HepG2 (cell line): Measurements from ENCODE around the gene NFKBIA. TPM values are rescaled to one million over a fixed set of nuclear protein-coding genes. Genes with fewer than 3 reads are reported as not detected.
A peak's percentile ranks its signal among the peaks of the same experiment; 100 is the strongest.

Experiments
- BRD4 ChIP-seq: sonication (generic); formaldehyde crosslinking; IDR thresholded peaks from 2 replicates; pipeline ENCODE4 v1.4.0; 2020; ENCODE audit warnings: missing genetic modification reagents
- ELF1 ChIP-seq: sonication (generic); formaldehyde crosslinking; IDR thresholded peaks from 2 replicates; pipeline ENCODE4 v1.4.0; 2020; ENCODE audit warnings: missing genetic modification reagents
- GABPB1 ChIP-seq: IDR thresholded peaks from 2 replicates; pipeline ENCODE4 v1.6.1; 2016; ENCODE audit warnings: mild to moderate bottlenecking, missing genetic modification reagents, moderate library complexity, missing compliant biosample characterization
- MLLT10 ChIP-seq: sonication (generic); formaldehyde crosslinking; IDR thresholded peaks from 2 replicates; pipeline ENCODE4 v1.4.0; 2020; ENCODE audit warnings: missing genetic modification reagents
- NR2C2 ChIP-seq: sonication (generic); formaldehyde crosslinking; IDR thresholded peaks from 2 replicates; pipeline ENCODE4 v1.4.0; 2020; ENCODE audit warnings: missing genetic modification reagents, mild to moderate bottlenecking, moderate library complexity, borderline replicate concordance
- POLR2AphosphoS2 ChIP-seq: IDR thresholded peaks from 2 replicates; pipeline ENCODE4 v1.6.1; 2011; ENCODE audit warnings: low read depth, low read length, improper control_type of control experiment
- SMAD1 ChIP-seq: sonication (generic); formaldehyde crosslinking; IDR thresholded peaks from 2 replicates; pipeline ENCODE4 v1.4.0; 2020; ENCODE audit warnings: missing genetic modification reagents, low read depth, mild to moderate bottlenecking, borderline replicate concordance
- ZFP36L2 ChIP-seq: sonication (generic); formaldehyde crosslinking; IDR thresholded peaks from 2 replicates; pipeline ENCODE4 v1.4.0; 2020; ENCODE audit warnings: missing genetic modification reagents
- ZNF329 ChIP-seq: sonication (generic); formaldehyde crosslinking; IDR thresholded peaks from 2 replicates; pipeline ENCODE4 v1.9.0; 2021; ENCODE audit warnings: low read depth, mild to moderate bottlenecking, missing genetic modification reagents
- ZNF335 ChIP-seq: sonication (generic); formaldehyde crosslinking; IDR thresholded peaks from 2 replicates; pipeline ENCODE4 v1.4.0; 2020; ENCODE audit warnings: missing genetic modification reagents
- ZNF792 ChIP-seq: IDR thresholded peaks from 2 replicates; pipeline ENCODE4 v1.6.1; 2016
- ZSCAN22 ChIP-seq: sonication (generic); formaldehyde crosslinking; IDR thresholded peaks from 2 replicates; pipeline ENCODE4 v1.4.0; 2020; ENCODE audit warnings: mild to moderate bottlenecking, missing genetic modification reagents
- polyA plus RNA-seq, 8 experiments: library from polyadenylated mRNA; depleted of rRNA in 3 of 8; stranded (reverse) in 7 of 8; unstranded in 1 of 8; fragments of >200 nt; fragmentation: Illumina TruSeq in 4 of 8; extraction: Trizol in 4 of 8; gene quantifications; 2 replicates each; pipeline versions ENCODE4 v1.2.1 to v1.2.3, GENCODE V29; 2011 to 2016; ENCODE audit warnings: low read depth in 4 of 8, missing spikeins in 1 of 8, mixed read lengths in 1 of 8; ENCODE audit not compliant: insufficient read depth in 1 of 8
- total RNA-seq, 5 experiments: library from RNA; depleted of rRNA; stranded (reverse); fragments of >200 nt; fragmentation: Illumina TruSeq; extraction: Trizol; gene quantifications; 2 replicates each; pipeline ENCODE4 v1.2.3, GENCODE V29; 2016; ENCODE audit warnings: low read depth in 1 of 5
- TF ChIP-seq, protein P1 (sequence below): sonication (generic); formaldehyde crosslinking; IDR thresholded peaks from 2 replicates; pipeline ENCODE4 v1.8.0; 2022; ENCODE audit warnings: missing genetic modification reagents, mild to moderate bottlenecking, moderate library complexity, borderline replicate concordance
- TF ChIP-seq, protein P2 (sequence below): sonication (generic); formaldehyde crosslinking; IDR thresholded peaks from 2 replicates; pipeline ENCODE4 v1.5.0; 2020; ENCODE audit warnings: mild to moderate bottlenecking, missing genetic modification reagents
- TF ChIP-seq, protein P3 (sequence below), 2 experiments: IDR thresholded peaks; 2 replicates each; pipeline ENCODE4 v1.6.1; 2011 to 2012; ENCODE audit warnings: low read length in 2 of 2, borderline replicate concordance in 1 of 2, low read depth in 1 of 2, mild to moderate bottlenecking in 1 of 2, moderate library complexity in 1 of 2
- TF ChIP-seq, protein P4 (sequence below): sonication (generic); formaldehyde crosslinking; IDR thresholded peaks from 2 replicates; pipeline ENCODE4 v1.4.0; 2020; ENCODE audit warnings: missing genetic modification reagents, borderline replicate concordance

NFKBIA gene
- total and polyA plus RNA-seq, 2 of the 13 experiments (the other 11 are each of a cell fraction or from before 2014, with no cell fraction given), result 197 to 319 TPM

DNA sequence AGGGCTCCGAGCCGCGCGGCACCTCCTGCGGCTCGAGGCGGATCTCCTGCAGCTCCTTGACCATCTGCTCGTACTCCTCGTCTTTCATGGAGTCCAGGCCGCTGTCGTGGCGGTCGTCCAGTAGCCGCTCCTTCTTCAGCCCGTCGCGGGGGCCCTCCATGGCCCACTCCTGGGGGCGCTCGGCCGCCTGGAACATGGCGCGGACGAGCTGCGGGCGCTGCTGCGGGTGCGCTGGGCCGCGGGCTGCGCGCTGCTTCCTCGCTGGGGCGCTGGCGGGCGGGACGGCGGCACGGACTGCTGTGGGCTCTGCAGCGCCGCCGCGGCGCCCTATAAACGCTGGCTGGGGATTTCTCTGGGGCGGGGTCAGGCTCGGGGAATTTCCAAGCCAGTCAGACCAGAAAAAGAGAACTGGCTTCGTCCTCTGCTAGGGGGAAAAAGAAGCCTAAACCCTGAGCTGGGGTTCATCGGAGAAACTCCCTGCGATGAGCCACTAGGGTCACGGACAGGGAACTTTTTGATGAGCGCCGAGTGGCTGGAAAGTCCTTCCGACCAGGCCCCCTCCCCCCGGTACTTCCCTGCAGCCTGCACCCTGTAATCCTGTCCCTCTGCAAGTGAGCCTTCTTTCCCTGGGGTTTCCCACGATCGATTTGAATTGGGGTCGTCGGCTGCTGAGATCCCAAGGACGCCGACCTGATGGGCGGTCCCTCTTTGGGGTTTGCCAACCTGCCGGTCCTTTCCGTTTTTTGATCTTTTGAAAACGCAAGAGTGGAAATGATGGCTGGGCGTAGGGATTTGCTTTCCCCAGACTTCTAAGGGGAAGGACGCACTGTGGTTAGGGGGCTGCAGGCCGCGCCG lies at the start of gene NFKBIA (continued):
- TF ChIP-seq ZSCAN22 (CRISPR knock-in tag), result no peak
- TF ChIP-seq, protein P1, sequence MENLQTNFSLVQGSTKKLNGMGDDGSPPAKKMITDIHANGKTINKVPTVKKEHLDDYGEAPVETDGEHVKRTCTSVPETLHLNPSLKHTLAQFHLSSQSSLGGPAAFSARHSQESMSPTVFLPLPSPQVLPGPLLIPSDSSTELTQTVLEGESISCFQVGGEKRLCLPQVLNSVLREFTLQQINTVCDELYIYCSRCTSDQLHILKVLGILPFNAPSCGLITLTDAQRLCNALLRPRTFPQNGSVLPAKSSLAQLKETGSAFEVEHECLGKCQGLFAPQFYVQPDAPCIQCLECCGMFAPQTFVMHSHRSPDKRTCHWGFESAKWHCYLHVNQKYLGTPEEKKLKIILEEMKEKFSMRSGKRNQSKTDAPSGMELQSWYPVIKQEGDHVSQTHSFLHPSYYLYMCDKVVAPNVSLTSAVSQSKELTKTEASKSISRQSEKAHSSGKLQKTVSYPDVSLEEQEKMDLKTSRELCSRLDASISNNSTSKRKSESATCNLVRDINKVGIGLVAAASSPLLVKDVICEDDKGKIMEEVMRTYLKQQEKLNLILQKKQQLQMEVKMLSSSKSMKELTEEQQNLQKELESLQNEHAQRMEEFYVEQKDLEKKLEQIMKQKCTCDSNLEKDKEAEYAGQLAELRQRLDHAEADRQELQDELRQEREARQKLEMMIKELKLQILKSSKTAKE (CRISPR knock-in tag), result no peak
- TF ChIP-seq, protein P2, sequence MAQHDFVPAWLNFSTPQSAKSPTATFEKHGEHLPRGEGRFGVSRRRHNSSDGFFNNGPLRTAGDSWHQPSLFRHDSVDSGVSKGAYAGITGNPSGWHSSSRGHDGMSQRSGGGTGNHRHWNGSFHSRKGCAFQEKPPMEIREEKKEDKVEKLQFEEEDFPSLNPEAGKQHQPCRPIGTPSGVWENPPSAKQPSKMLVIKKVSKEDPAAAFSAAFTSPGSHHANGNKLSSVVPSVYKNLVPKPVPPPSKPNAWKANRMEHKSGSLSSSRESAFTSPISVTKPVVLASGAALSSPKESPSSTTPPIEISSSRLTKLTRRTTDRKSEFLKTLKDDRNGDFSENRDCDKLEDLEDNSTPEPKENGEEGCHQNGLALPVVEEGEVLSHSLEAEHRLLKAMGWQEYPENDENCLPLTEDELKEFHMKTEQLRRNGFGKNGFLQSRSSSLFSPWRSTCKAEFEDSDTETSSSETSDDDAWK (CRISPR knock-in tag), result no peak
- TF ChIP-seq POLR2AphosphoS2, result no peak
- TF ChIP-seq, protein P3, sequence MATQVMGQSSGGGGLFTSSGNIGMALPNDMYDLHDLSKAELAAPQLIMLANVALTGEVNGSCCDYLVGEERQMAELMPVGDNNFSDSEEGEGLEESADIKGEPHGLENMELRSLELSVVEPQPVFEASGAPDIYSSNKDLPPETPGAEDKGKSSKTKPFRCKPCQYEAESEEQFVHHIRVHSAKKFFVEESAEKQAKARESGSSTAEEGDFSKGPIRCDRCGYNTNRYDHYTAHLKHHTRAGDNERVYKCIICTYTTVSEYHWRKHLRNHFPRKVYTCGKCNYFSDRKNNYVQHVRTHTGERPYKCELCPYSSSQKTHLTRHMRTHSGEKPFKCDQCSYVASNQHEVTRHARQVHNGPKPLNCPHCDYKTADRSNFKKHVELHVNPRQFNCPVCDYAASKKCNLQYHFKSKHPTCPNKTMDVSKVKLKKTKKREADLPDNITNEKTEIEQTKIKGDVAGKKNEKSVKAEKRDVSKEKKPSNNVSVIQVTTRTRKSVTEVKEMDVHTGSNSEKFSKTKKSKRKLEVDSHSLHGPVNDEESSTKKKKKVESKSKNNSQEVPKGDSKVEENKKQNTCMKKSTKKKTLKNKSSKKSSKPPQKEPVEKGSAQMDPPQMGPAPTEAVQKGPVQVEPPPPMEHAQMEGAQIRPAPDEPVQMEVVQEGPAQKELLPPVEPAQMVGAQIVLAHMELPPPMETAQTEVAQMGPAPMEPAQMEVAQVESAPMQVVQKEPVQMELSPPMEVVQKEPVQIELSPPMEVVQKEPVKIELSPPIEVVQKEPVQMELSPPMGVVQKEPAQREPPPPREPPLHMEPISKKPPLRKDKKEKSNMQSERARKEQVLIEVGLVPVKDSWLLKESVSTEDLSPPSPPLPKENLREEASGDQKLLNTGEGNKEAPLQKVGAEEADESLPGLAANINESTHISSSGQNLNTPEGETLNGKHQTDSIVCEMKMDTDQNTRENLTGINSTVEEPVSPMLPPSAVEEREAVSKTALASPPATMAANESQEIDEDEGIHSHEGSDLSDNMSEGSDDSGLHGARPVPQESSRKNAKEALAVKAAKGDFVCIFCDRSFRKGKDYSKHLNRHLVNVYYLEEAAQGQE (IDR thresholded peaks at IDR 0.05; ENCODE audit: borderline replicate concordance in 1 of 2, low read depth in 1 of 2, low read length in 2 of 2), result peak in 1 of 2 experiments; percentile 75; a peak in 2 of 4 replicates
- TF ChIP-seq, protein P4, sequence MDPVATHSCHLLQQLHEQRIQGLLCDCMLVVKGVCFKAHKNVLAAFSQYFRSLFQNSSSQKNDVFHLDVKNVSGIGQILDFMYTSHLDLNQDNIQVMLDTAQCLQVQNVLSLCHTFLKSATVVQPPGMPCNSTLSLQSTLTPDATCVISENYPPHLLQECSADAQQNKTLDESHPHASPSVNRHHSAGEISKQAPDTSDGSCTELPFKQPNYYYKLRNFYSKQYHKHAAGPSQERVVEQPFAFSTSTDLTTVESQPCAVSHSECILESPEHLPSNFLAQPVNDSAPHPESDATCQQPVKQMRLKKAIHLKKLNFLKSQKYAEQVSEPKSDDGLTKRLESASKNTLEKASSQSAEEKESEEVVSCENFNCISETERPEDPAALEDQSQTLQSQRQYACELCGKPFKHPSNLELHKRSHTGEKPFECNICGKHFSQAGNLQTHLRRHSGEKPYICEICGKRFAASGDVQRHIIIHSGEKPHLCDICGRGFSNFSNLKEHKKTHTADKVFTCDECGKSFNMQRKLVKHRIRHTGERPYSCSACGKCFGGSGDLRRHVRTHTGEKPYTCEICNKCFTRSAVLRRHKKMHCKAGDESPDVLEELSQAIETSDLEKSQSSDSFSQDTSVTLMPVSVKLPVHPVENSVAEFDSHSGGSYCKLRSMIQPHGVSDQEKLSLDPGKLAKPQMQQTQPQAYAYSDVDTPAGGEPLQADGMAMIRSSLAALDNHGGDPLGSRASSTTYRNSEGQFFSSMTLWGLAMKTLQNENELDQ, result peak; percentile 26; the same call in 1 of the 2 replicates
- 0 out of 2 replicates have a peak, but pooled peaks have one; percentile 81 for TF ChIP-seq SMAD1 (CRISPR knock-in tag)
- TF ChIP-seq BRD4, result peak; percentile 94
- no peak; the same call in none of the 2 replicates for TF ChIP-seq ZNF792 (CRISPR knock-in tag)
- peak; percentile 89 for TF ChIP-seq ZNF329
- TF ChIP-seq ELF1 (CRISPR knock-in tag), result peak; percentile 66
- peak; percentile 86; the same call in 1 of the 2 replicates for TF ChIP-seq ZNF335 (CRISPR knock-in tag)
- TF ChIP-seq NR2C2 (CRISPR knock-in tag), result peak; percentile 79
- peak; percentile 30 for TF ChIP-seq GABPB1
- TF ChIP-seq ZFP36L2 (CRISPR knock-in tag), result no peak
- no peak for TF ChIP-seq MLLT10 (CRISPR knock-in tag)
